Vagina (tissue), 2 donors: ENCODE data around the gene RABGAP1L. TPM values are rescaled to one million over a fixed set of nuclear protein-coding genes. Genes with fewer than 3 reads are reported as not detected.
"Not testable (repeated sequence)": the region's sequence is repeated elsewhere in the genome, so short reads cannot be mapped to it uniquely, and the experiment has no call there.

Source experiments
- DNase-seq, 2 donors: peaks; one replicate each; pipeline ENCODE4 v3.0.0-alpha.2; 2017; ENCODE audit errors: extremely low spot score in 2 of 2
- H3K27ac ChIP-seq: fragments of 200-600 bp; sonication (generic); one replicate; pipeline ENCODE4 v1.5.1; 2019
- H3K27me3 ChIP-seq: fragments of 200-600 bp; sonication (generic); one replicate; pipeline ENCODE4 v1.5.1; 2019
- H3K36me3 ChIP-seq, 2 donors: fragments of 200-600 bp; sonication (generic); one replicate each; pipeline ENCODE4 v1.5.1; 2017 to 2019
- H3K4me1 ChIP-seq: fragments of 200-600 bp; sonication (generic); one replicate; pipeline ENCODE4 v1.5.1; 2019
- H3K4me3 ChIP-seq, 2 donors: fragments of 200-600 bp; sonication (generic); 1 replicate in 1 of 2; 2 replicates in 1 of 2; pipeline ENCODE4 v1.5.1; 2016 to 2019
- H3K9me3 ChIP-seq: fragments of 200-600 bp; sonication (generic); one replicate; pipeline ENCODE4 v1.5.1; 2019
- POLR2A ChIP-seq, 2 donors: fragments of 450-650 bp; IDR thresholded peaks; one replicate each; pipeline ENCODE4 v1.6.1; 2017; ENCODE audit warnings: antibody characterized with exemption in 2 of 2, mild to moderate bottlenecking in 2 of 2, moderate library complexity in 2 of 2
- POLR2AphosphoS5 ChIP-seq, 2 donors: sonication (generic); formaldehyde crosslinking; IDR thresholded peaks; one replicate each; pipeline ENCODE4 v1.9.0; 2017; ENCODE audit warnings: antibody characterized with exemption in 2 of 2, mild to moderate bottlenecking in 2 of 2, low read depth in 1 of 2; ENCODE audit not compliant: insufficient read depth in 1 of 2
- intact Hi-C: fragments of 100-400 bp; cut with DNase I; formaldehyde crosslinking; loops from one replicate; pipeline ENCODE4 v1.15.1; 2023
- total RNA-seq: library from RNA; depleted of rRNA; stranded (reverse); fragments of >200 nt; gene quantifications from one replicate; pipeline ENCODE4 v1.2.3, GENCODE V29; 2016
- TF ChIP-seq, protein P1 (sequence below), 3 experiments: fragments of 450-650 bp in 2 of 3; fragments of 200-600 bp in 1 of 3; sonication (generic) in 1 of 3; IDR thresholded peaks; one replicate each; pipeline ENCODE4 v1.5.1; 2017 to 2019; ENCODE audit warnings: antibody characterized with exemption in 3 of 3, mild to moderate bottlenecking in 2 of 3, moderate library complexity in 2 of 3

The RABGAP1L gene
- total RNA-seq, 1 donor from 2014 or later: 40.0 TPM

DNA sequence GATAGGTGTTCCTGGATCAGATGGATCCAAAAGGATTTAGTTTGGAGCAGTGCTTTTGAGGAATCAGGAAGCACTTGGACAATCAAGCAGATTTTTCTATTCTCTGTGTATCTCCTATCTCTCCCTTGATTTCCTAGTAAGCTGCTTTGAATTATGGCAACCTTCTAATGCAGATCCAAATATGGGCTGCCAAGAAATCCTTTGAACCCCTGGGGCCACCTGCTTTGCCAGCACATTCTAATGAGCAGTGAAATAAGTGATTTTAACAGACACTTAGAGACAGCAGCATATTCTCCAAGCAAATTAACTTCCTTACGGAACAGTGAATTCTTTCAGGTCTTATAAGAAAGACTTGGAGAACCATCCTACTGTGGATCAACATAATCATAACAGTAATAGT, 483.9 kb downstream of the RABGAP1L start:
- Histone ChIP-seq H3K27me3 (no peaks in the 10 kb centered on the region), H3K36me3 (no peaks in the 10 kb centered on the region), H3K4me3 (no peak overlapping the region), H3K27ac (no peak overlapping the region), H3K9me3 (no peaks in the 10 kb centered on the region), H3K4me1 (no peaks in the 10 kb centered on the region)
- TF ChIP-seq, protein P1, sequence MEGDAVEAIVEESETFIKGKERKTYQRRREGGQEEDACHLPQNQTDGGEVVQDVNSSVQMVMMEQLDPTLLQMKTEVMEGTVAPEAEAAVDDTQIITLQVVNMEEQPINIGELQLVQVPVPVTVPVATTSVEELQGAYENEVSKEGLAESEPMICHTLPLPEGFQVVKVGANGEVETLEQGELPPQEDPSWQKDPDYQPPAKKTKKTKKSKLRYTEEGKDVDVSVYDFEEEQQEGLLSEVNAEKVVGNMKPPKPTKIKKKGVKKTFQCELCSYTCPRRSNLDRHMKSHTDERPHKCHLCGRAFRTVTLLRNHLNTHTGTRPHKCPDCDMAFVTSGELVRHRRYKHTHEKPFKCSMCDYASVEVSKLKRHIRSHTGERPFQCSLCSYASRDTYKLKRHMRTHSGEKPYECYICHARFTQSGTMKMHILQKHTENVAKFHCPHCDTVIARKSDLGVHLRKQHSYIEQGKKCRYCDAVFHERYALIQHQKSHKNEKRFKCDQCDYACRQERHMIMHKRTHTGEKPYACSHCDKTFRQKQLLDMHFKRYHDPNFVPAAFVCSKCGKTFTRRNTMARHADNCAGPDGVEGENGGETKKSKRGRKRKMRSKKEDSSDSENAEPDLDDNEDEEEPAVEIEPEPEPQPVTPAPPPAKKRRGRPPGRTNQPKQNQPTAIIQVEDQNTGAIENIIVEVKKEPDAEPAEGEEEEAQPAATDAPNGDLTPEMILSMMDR (IDR thresholded peaks at IDR 0.05): no peak
- TF ChIP-seq POLR2A (IDR thresholded peaks at IDR 0.05): no peak
- DNase-seq: no peak
- intact Hi-C loops: no loop called here

DNA sequence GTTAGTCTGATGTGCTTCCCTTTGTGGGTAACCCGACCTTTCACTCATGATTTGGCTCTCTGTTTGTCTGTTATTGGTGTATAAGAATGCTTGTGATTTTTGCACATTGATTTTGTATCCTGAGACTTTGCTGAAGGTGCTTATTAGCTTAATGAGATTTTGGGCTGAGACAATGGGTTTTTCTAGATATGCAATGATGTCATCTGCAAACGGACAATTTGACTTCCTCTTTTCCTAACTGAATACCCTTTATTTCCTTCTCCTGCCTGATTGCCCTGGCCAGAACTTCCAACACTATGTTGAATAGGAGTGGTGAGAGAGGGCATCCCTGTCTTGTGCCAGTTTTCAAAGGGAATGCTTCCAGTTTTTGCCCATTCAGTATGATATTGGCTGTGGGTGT, 490.3 kb downstream of the RABGAP1L start:
- H3K27me3 ChIP-seq, H3K9me3 ChIP-seq, DNase-seq, H3K4me1 ChIP-seq, H3K4me3 ChIP-seq, intact Hi-C loops, H3K36me3 ChIP-seq, H3K27ac ChIP-seq: not testable (repeated sequence)

DNA sequence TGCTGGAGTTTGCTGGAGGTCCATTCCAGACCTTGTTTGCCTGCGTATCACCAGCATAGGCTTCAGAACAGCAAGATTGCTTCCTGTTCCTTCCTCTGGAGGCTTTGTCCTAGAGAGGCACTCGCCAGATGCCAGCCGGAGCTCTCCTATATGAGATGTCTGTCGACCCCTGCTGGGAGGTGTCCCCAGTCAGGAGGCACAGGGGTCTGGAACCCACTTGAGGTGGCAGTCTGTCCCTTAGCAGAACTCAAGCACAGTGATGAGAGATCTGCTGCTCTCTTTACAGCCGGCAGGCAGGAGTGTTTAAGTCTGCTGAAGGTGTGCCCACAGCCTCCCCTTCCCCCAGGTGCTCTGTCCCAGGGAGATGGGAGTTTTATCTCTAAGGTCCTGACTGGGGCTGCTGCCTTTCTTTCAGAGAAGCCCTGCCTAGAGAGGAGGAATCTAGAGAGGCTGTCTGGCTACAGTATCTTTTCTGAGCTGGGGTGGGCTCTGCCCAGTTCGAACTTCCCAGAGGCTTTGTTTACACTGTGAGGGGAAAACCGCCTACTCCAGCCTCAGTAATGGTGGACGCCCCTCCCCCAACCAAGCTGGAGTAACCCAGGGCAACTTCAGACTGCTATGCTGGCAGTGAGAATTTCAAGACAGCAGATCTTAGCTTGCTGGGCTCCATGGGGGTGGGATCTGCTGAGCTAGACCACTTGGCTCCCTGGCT, 493.4 kb downstream of the RABGAP1L start:
- no peaks in the 10 kb centered on the region for H3K36me3 ChIP-seq
- no peaks in the 10 kb centered on the region for H3K27me3 ChIP-seq
- TF ChIP-seq POLR2A (IDR thresholded peaks at IDR 0.05) (no peak), POLR2AphosphoS5 (IDR thresholded peaks at IDR 0.05; ENCODE audit: insufficient read depth in 1 of 2, low read depth in 1 of 2) (no peak)
- TF ChIP-seq, protein P1 (IDR thresholded peaks at IDR 0.05): no peak
- no peak overlapping the region for H3K4me3 ChIP-seq
- DNase-seq: no peak
- no peak overlapping the region for H3K27ac ChIP-seq
- no peaks in the 10 kb centered on the region for H3K9me3 ChIP-seq
- no peaks in the 10 kb centered on the region for H3K4me1 ChIP-seq
- intact Hi-C loops: no loop called here

DNA sequence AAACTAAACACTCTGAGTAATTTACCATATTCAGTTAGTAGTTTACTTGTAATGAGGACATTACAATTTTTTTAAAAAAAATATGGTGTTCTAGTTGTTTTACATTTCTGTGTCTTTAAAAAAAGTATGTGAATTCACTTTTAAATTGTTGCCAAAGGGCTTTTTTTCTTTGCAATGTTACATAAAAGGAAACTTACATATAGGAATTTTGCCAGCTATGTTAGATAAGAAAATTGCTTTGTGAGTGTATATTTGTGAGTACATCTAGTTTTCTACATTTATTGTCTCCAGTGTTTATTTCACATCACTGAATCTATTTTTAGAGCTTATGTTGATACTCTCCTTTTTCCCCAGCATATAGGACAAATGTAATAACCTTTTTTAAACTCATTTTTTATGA, 495.2 kb downstream of the RABGAP1L start:
- no peak for DNase-seq
- H3K27me3 ChIP-seq: no peaks in the 10 kb centered on the region
- no peak overlapping the region for H3K27ac ChIP-seq
- H3K4me3 ChIP-seq: no peak overlapping the region
- no peaks in the 10 kb centered on the region for H3K36me3 ChIP-seq
- intact Hi-C loops: no loop called here
- no peaks in the 10 kb centered on the region for H3K9me3 ChIP-seq
- TF ChIP-seq, protein P1 (IDR thresholded peaks at IDR 0.05): no peak
- no peak for TF ChIP-seq POLR2A (IDR thresholded peaks at IDR 0.05)
- no peak for TF ChIP-seq POLR2AphosphoS5 (IDR thresholded peaks at IDR 0.05; ENCODE audit: insufficient read depth in 1 of 2, low read depth in 1 of 2)
- peaks cover 2% of the 10 kb centered on the region for H3K4me1 ChIP-seq

DNA sequence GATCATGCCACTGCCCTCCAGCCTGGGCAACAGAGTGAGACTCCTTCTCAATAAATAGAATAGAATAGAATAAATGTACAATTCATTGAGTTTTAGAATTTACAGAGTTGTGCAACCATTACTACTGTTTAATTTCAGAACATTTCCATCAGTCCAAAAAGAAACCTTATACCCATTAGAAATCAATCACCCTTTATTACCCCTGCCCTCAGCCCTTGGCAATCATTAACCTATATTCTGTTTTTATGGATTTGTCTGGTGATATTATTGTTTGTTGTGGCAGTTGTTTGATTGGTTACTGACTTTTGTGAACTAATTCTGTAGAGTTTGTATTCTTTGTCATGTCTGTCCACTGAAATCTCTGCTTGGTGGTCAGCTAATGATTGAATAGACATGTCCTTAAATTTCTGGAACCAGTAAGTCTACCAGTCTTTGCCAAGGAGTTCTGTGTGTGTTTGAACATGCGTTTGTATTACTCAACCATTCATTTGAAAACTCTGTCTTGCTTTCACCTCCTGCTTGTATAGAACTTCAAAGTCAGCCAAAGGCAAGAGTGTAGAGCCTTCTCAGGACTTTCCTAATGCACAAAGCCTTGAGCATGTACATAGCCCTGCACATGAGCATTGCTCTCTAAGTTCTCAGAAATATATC, 497.2 kb downstream of the RABGAP1L start:
- TF ChIP-seq POLR2AphosphoS5 (IDR thresholded peaks at IDR 0.05; ENCODE audit: insufficient read depth in 1 of 2, low read depth in 1 of 2) (no peak), POLR2A (IDR thresholded peaks at IDR 0.05) (no peak)
- TF ChIP-seq, protein P1 (IDR thresholded peaks at IDR 0.05): no peak
- Histone ChIP-seq H3K9me3 (no peaks in the 10 kb centered on the region), H3K27me3 (no peaks in the 10 kb centered on the region), H3K27ac (no peak overlapping the region), H3K4me1 (peaks cover 4% of the 10 kb centered on the region), H3K36me3 (no peaks in the 10 kb centered on the region), H3K4me3 (no peak overlapping the region)
- DNase-seq: no peak
- intact Hi-C loops: no loop called here
